HG03159 (cell line): ENCODE data around the gene USP17L25.
"Not testable (repeated sequence)": the region's sequence is repeated elsewhere in the genome, so short reads cannot be mapped to it uniquely, and the experiment has no call there.

Source experiments
- ATAC-seq: cut with Tn5 transposase; IDR thresholded peaks from one replicate; pipeline ENCODE4 v1.9.1; 2021; ENCODE audit warnings: mild to moderate bottlenecking, moderate library complexity; ENCODE audit not compliant: unreplicated experiment

The USP17L25 gene, protein sequence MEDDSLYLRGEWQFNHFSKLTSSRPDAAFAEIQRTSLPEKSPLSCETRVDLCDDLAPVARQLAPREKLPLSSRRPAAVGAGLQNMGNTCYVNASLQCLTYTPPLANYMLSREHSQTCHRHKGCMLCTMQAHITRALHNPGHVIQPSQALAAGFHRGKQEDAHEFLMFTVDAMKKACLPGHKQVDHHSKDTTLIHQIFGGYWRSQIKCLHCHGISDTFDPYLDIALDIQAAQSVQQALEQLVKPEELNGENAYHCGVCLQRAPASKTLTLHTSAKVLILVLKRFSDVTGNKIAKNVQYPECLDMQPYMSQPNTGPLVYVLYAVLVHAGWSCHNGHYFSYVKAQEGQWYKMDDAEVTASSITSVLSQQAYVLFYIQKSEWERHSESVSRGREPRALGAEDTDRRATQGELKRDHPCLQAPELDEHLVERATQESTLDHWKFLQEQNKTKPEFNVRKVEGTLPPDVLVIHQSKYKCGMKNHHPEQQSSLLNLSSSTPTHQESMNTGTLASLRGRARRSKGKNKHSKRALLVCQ

DNA sequence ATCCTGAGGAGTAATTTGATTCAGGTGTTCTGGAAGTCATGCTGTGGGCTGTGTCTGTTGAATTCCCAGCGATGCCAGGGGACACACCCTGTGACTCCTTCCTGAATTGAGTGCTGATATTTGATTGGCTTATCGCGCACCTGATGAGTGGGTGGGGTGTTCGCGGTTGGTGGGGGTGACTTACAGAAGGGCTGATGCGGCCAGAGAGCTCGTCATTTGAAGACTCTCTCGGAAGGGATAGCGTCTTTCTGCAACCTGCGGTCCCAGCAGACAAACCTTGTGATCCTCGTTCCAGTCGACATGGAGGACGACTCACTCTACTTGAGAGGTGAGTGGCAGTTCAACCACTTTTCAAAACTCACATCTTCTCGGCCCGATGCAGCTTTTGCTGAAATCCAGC, at the start of gene USP17L25:
USP17L25 (plus strand) TSS at position 301 of the 400 bp plus-strand sequence; CDS start at position 301, 0 bp downstream.
- not testable (repeated sequence) for ATAC-seq

DNA sequence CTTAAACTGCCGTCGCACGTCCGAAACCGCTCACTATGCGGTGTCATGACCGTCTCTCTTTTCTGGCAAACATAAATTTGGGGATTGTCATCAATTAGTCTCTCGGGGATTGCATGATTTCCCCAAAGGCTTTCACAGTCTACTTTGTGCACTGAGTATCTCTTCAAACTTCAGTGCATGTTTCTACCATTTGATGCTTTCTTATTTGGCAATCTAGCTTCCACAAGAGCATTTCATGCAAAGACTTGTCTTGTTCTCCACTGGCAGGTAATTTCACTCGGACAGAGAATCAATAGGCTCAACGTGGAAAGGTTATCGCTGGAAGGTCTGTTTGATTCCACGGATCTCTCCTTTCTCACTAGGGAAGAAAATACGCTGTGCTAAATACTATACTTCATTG, 5.5 kb upstream of the USP17L25 start:
- ATAC-seq = not testable (repeated sequence)

DNA sequence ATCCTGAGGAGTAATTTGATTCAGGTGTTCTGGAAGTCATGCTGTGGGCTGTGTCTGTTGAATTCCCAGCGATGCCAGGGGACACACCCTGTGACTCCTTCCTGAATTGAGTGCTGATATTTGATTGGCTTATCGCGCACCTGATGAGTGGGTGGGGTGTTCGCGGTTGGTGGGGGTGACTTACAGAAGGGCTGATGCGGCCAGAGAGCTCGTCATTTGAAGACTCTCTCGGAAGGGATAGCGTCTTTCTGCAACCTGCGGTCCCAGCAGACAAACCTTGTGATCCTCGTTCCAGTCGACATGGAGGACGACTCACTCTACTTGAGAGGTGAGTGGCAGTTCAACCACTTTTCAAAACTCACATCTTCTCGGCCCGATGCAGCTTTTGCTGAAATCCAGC, 4.8 kb upstream of the USP17L25 start, which contains the start of gene USP17L24:
USP17L24 (plus strand) TSS at position 301 of the 400 bp plus-strand sequence; CDS start at position 301, 0 bp downstream.
- ATAC-seq = not testable (repeated sequence)

DNA sequence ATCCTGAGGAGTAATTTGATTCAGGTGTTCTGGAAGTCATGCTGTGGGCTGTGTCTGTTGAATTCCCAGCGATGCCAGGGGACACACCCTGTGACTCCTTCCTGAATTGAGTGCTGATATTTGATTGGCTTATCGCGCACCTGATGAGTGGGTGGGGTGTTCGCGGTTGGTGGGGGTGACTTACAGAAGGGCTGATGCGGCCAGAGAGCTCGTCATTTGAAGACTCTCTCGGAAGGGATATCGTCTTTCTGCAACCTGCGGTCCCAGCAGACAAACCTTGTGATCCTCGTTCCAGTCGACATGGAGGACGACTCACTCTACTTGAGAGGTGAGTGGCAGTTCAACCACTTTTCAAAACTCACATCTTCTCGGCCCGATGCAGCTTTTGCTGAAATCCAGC, 4.6 kb downstream of the USP17L25 start, which contains the start of gene USP17L26:
USP17L26 (plus strand) TSS at position 301 of the 400 bp plus-strand sequence; CDS start at position 301, 0 bp downstream.
- ATAC-seq = not testable (repeated sequence)

DNA sequence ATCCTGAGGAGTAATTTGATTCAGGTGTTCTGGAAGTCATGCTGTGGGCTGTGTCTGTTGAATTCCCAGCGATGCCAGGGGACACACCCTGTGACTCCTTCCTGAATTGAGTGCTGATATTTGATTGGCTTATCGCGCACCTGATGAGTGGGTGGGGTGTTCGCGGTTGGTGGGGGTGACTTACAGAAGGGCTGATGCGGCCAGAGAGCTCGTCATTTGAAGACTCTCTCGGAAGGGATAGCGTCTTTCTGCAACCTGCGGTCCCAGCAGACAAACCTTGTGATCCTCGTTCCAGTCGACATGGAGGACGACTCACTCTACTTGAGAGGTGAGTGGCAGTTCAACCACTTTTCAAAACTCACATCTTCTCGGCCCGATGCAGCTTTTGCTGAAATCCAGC, 9.4 kb downstream of the USP17L25 start, which contains the start of gene USP17L5:
USP17L5 (plus strand) TSS at position 301 of the 400 bp plus-strand sequence; CDS start at position 301, 0 bp downstream.
- ATAC-seq = not testable (repeated sequence)

DNA sequence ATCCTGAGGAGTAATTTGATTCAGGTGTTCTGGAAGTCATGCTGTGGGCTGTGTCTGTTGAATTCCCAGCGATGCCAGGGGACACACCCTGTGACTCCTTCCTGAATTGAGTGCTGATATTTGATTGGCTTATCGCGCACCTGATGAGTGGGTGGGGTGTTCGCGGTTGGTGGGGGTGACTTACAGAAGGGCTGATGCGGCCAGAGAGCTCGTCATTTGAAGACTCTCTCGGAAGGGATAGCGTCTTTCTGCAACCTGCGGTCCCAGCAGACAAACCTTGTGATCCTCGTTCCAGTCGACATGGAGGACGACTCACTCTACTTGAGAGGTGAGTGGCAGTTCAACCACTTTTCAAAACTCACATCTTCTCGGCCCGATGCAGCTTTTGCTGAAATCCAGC, 14.1 kb downstream of the USP17L25 start, which contains the start of gene USP17L27:
USP17L27 (plus strand) TSS at position 301 of the 400 bp plus-strand sequence; CDS start at position 301, 0 bp downstream.
- not testable (repeated sequence) for ATAC-seq

DNA sequence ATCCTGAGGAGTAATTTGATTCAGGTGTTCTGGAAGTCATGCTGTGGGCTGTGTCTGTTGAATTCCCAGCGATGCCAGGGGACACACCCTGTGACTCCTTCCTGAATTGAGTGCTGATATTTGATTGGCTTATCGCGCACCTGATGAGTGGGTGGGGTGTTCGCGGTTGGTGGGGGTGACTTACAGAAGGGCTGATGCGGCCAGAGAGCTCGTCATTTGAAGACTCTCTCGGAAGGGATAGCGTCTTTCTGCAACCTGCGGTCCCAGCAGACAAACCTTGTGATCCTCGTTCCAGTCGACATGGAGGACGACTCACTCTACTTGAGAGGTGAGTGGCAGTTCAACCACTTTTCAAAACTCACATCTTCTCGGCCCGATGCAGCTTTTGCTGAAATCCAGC, 18.9 kb downstream of the USP17L25 start, which contains the start of gene USP17L28:
USP17L28 (plus strand) TSS at position 301 of the 400 bp plus-strand sequence; CDS start at position 301, 0 bp downstream.
- ATAC-seq = not testable (repeated sequence)

DNA sequence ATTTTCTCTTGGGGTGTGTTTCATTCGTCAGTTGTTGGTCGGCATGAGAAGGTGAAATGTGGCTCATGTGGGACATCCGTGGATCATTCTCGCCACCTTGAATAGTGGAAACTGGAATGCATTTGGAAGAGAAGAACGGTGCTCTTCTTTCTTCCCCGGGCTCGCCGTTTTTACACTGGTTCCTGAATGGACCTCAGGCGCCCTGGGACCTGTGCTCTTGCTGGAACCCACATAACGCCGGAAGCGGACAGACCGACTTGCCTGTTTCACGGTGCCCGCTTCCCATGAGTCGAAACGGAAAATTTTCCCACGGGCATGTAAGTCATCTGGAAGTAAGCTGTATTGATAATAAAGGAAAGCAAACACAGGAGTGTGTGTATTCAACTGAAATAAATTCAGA, 21.2 kb downstream of the USP17L25 start:
- not testable (repeated sequence) for ATAC-seq

DNA sequence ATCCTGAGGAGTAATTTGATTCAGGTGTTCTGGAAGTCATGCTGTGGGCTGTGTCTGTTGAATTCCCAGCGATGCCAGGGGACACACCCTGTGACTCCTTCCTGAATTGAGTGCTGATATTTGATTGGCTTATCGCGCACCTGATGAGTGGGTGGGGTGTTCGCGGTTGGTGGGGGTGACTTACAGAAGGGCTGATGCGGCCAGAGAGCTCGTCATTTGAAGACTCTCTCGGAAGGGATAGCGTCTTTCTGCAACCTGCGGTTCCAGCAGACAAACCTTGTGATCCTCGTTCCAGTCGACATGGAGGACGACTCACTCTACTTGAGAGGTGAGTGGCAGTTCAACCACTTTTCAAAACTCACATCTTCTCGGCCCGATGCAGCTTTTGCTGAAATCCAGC, 23.6 kb downstream of the USP17L25 start, which contains the start of gene USP17L29:
USP17L29 (plus strand) TSS at position 301 of the 400 bp plus-strand sequence; CDS start at position 301, 0 bp downstream.
- ATAC-seq = not testable (repeated sequence)

DNA sequence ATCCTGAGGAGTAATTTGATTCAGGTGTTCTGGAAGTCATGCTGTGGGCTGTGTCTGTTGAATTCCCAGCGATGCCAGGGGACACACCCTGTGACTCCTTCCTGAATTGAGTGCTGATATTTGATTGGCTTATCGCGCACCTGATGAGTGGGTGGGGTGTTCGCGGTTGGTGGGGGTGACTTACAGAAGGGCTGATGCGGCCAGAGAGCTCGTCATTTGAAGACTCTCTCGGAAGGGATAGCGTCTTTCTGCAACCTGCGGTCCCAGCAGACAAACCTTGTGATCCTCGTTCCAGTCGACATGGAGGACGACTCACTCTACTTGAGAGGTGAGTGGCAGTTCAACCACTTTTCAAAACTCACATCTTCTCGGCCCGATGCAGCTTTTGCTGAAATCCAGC, 33.1 kb downstream of the USP17L25 start, which contains the start of gene USP17L30:
USP17L30 (plus strand) TSS at position 301 of the 400 bp plus-strand sequence; CDS start at position 301, 0 bp downstream.
- not testable (repeated sequence) for ATAC-seq

DNA sequence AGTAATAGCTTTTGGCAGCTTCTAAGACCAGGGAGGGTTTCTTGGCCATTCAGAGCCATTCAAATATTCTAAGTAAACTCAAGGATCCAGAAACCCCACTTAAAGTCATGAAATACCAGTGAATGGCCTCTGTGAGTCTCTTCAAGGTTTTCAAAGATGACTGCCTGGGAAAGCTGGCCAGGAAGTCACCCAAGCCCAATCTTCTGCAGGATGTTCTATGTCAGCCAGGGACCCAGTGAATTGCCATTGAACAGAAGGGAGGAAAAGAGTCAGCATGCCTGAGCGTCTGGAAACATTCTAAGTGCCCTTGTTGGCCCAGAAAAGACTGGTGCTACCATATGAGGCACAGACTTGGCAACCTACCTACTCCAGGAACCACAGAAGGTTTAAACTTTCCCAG, 50.2 kb downstream of the USP17L25 start:
- not testable (repeated sequence) for ATAC-seq
